ENCODE results near the gene MACROD2.

DNA sequence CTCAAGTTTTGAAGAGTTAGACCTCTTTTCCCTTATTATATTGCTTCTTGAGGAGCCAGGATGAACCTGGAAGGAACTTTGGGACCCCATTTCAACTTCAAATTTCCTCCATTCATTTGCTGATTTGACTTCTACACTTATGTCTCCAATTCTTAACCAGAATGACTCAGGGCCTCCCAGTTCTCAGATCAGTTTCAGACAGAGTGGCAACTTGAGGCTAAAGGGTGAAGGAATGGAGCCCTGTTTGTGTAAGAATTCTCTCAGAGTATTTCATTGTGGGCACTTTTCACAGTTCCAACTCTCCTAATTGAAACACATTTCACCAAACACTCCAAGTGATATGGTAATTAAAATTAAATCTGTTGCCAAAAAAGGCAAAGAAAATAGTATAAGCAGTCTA lies 451.1 kb downstream of the MACROD2 start:
- TF ChIP-seq CTCF (IDR thresholded peaks at IDR 0.05): no peak
- TF ChIP-seq EZH2 (IDR thresholded peaks at IDR 0.05; ENCODE audit: borderline replicate concordance, insufficient read depth, low read depth, low read length, poor library complexity, severe bottlenecking): no peak
